MM.1S (cell line): ENCODE measurements around the gene POLD4.

ENCODE experiments used
- DNase-seq: peaks from one replicate; pipeline ENCODE4 v3.0.0-alpha.2; 2015
- H2AFZ ChIP-seq: fragments of 300-600 bp; sonication (generic); 2 replicates; pipeline ENCODE4 v1.6.0; 2016; ENCODE audit warnings: antibody characterized with exemption, low read length
- H3F3A ChIP-seq: fragments of 300-600 bp; sonication (generic); 2 replicates; pipeline ENCODE4 v1.6.1; 2016; ENCODE audit warnings: mild to moderate bottlenecking, antibody characterized with exemption, low read length, moderate library complexity, mixed read lengths; ENCODE audit not compliant: insufficient read depth
- H3K27ac ChIP-seq: fragments of 300-600 bp; sonication (generic); 2 replicates; pipeline ENCODE4 v1.5.1; 2016; ENCODE audit warnings: mild to moderate bottlenecking, low read length
- H3K27me3 ChIP-seq: fragments of 300-600 bp; sonication (generic); replicated peaks from 2 replicates; pipeline ENCODE4 v1.6.0; 2016; ENCODE audit warnings: low read length; ENCODE audit not compliant: insufficient read depth
- H3K36me3 ChIP-seq: fragments of 300-600 bp; sonication (generic); replicated peaks from 2 replicates; pipeline ENCODE4 v1.6.1; 2016; ENCODE audit warnings: mild to moderate bottlenecking, low read length, mixed read lengths; ENCODE audit not compliant: insufficient read depth
- H3K4me1 ChIP-seq: fragments of 300-600 bp; sonication (generic); 2 replicates; pipeline ENCODE4 v1.6.1; 2016; ENCODE audit warnings: low read length, mixed read lengths
- H3K4me2 ChIP-seq: fragments of 300-600 bp; sonication (generic); 2 replicates; pipeline ENCODE4 v1.6.0; 2016; ENCODE audit warnings: low read depth, low read length
- H3K4me3 ChIP-seq: fragments of 300-600 bp; sonication (generic); 2 replicates; pipeline ENCODE4 v1.5.1; 2016; ENCODE audit warnings: low read length, mixed read lengths
- H3K79me2 ChIP-seq: fragments of 300-600 bp; sonication (generic); 2 replicates; pipeline ENCODE4 v1.6.1; 2016; ENCODE audit warnings: mixed run types, low read length, mixed read lengths
- H3K9ac ChIP-seq: fragments of 300-600 bp; sonication (generic); 2 replicates; pipeline ENCODE4 v1.6.1; 2016; ENCODE audit warnings: low read length, mixed read lengths
- H3K9me2 ChIP-seq: fragments of 300-600 bp; sonication (generic); replicated peaks from 2 replicates; pipeline ENCODE4 v1.6.1; 2016; ENCODE audit warnings: mild to moderate bottlenecking, low read length, mixed read lengths; ENCODE audit not compliant: insufficient read depth
- H3K9me3 ChIP-seq: fragments of 300-600 bp; sonication (generic); replicated peaks from 2 replicates; pipeline ENCODE4 v1.6.1; 2016; ENCODE audit warnings: mild to moderate bottlenecking, low read length, mixed read lengths; ENCODE audit not compliant: insufficient read depth
- H4K20me1 ChIP-seq: fragments of 300-600 bp; sonication (generic); 2 replicates; pipeline ENCODE4 v1.6.1; 2016; ENCODE audit warnings: mild to moderate bottlenecking, low read length, moderate library complexity, mixed read lengths; ENCODE audit not compliant: insufficient read depth
- CTCF ChIP-seq: fragments of 300-600 bp; sonication (generic); IDR thresholded peaks from 2 replicates; pipeline ENCODE4 v1.5.1; 2016; ENCODE audit warnings: antibody characterized with exemption, low read length, mixed read lengths
- EZH2 ChIP-seq: fragments of 300-600 bp; sonication (generic); optimal IDR thresholded peaks from 2 replicates; pipeline ENCODE3; 2017; ENCODE audit warnings: low read depth, mild to moderate bottlenecking, antibody characterized with exemption, low read length, mixed read lengths
- EZH2phosphoT487 ChIP-seq: fragments of 300-600 bp; sonication (generic); IDR thresholded peaks from 2 replicates; pipeline ENCODE4 v1.6.1; 2018; ENCODE audit warnings: antibody characterized with exemption, low read length

Gene POLD4

GRCh38 chr11:67374571-67375281 lies 21.4 kb upstream of the POLD4 start:
- Histone ChIP-seq H3K36me3 (no peaks in the 10 kb centered on the region), H3K9me2 (no peaks in the 10 kb centered on the region), H3F3A (peaks cover 9% of the 10 kb centered on the region; the same call in 1 of the 2 replicates), H2AFZ (no peak overlapping the region), H3K27ac (no peak overlapping the region), H3K79me2 (no peaks in the 10 kb centered on the region), H3K4me2 (no peak overlapping the region), H3K9me3 (no peaks in the 10 kb centered on the region), H4K20me1 (no peaks in the 10 kb centered on the region), H3K27me3 (peaks cover 24% of the 10 kb centered on the region), H3K4me3 (no peak overlapping the region), H3K4me1 (peaks cover 4% of the 10 kb centered on the region; the same call in 1 of the 2 replicates), H3K9ac (no peak overlapping the region)
- TF ChIP-seq CTCF: no peak
- no peak for TF ChIP-seq EZH2phosphoT487
- no peak for TF ChIP-seq EZH2
- DNase-seq: no peak

GRCh38 chr11:67373648-67374570 lies 20.6 kb upstream of the POLD4 start:
- no peaks in the 10 kb centered on the region for H4K20me1 ChIP-seq
- peaks cover 24% of the 10 kb centered on the region for H3K27me3 ChIP-seq
- H3K9me2 ChIP-seq: no peaks in the 10 kb centered on the region
- DNase-seq: peak; percentile 75
- H3K4me2 ChIP-seq: peak overlapping the region; percentile 81
- H3K9ac ChIP-seq: peak overlapping the region; percentile 64
- TF ChIP-seq EZH2phosphoT487 (no peak), EZH2 (no peak), CTCF (peak; percentile 73)
- H2AFZ ChIP-seq: peak overlapping the region; percentile 44
- no peaks in the 10 kb centered on the region for H3K79me2 ChIP-seq
- peaks cover 4% of the 10 kb centered on the region; the same call in 1 of the 2 replicates for H3K4me1 ChIP-seq
- peaks cover 9% of the 10 kb centered on the region; the same call in 1 of the 2 replicates for H3F3A ChIP-seq
- no peaks in the 10 kb centered on the region for H3K36me3 ChIP-seq
- H3K4me3 ChIP-seq: peak overlapping the region; percentile 66
- peak overlapping the region; percentile 34; the same call in 1 of the 2 replicates for H3K27ac ChIP-seq
- H3K9me3 ChIP-seq: no peaks in the 10 kb centered on the region

- H3K4me3 ChIP-seq: peak within 1 kb of the TSS; percentile 66
- H3K9me3 ChIP-seq: no peaks in the 10 kb centered on the region
- peak within 1 kb of the TSS; percentile 34; the same call in 1 of the 2 replicates for H3K27ac ChIP-seq
- H3K27me3 ChIP-seq: peaks cover 24% of the 10 kb centered on the region
- no peaks in the 10 kb centered on the region for H3K79me2 ChIP-seq
- H3F3A ChIP-seq: peaks cover 9% of the 10 kb centered on the region; the same call in 1 of the 2 replicates
- peak within 1 kb of the TSS; percentile 44 for H2AFZ ChIP-seq
- DNase-seq: peak; percentile 73
- H3K4me2 ChIP-seq: peak within 1 kb of the TSS; percentile 81
- peak within 1 kb of the TSS; percentile 64 for H3K9ac ChIP-seq
- no peaks in the 10 kb centered on the region for H4K20me1 ChIP-seq
- peaks cover 4% of the 10 kb centered on the region; the same call in 1 of the 2 replicates for H3K4me1 ChIP-seq
- TF ChIP-seq EZH2: no peak
- H3K9me2 ChIP-seq: no peaks in the 10 kb centered on the region
- no peaks in the 10 kb centered on the region for H3K36me3 ChIP-seq
These were observed 19.8 kb upstream of the POLD4 start, which contains the start of gene CLCF1 for GRCh38 chr11:67372993-67373647. CLCF1 (minus strand) TSS chr11:67373598; CDS start chr11:67373539, 59 bp downstream.
